Activated T-helper 17 cell treated with anti-CD3 and anti-CD28 coated beads, Interleukin-2, amount 50 U/mL, for 72 hours (primary cell): Measurements from ENCODE around the gene ABCF1. TPM values are rescaled to one million over a fixed set of nuclear protein-coding genes. Genes with fewer than 3 reads are reported as not detected.

Experiments used
- ATAC-seq: fragments of 150-1000 bp; cut with Tn5 transposase; replicated peaks from 2 replicates; pipeline ENCODE4 v1.10.0; 2021; ENCODE audit warnings: mild to moderate bottlenecking, moderate library complexity
- H3K27ac Mint-ChIP-seq: one replicate; pipeline ENCODE4 v1.8.0; 2022; ENCODE audit warnings: mixed read lengths
- H3K27me3 Mint-ChIP-seq: one replicate; pipeline ENCODE4 v1.8.0; 2022; ENCODE audit warnings: mixed read lengths
- H3K36me3 Mint-ChIP-seq: one replicate; pipeline ENCODE4 v1.8.0; 2022; ENCODE audit warnings: low read depth, mild to moderate bottlenecking, mixed read lengths
- H3K4me1 Mint-ChIP-seq: one replicate; pipeline ENCODE4 v1.8.0; 2022; ENCODE audit warnings: mixed read lengths
- H3K4me3 Mint-ChIP-seq: one replicate; pipeline ENCODE4 v1.8.0; 2022; ENCODE audit warnings: mild to moderate bottlenecking, mixed read lengths
- H3K9me3 Mint-ChIP-seq: one replicate; pipeline ENCODE4 v1.8.0; 2022; ENCODE audit warnings: mixed read lengths
- total RNA-seq, 2 donors: library from RNA; stranded (reverse); gene quantifications; one replicate each; pipeline ENCODE4 v1.2.3, GENCODE V29; 2022

The ABCF1 gene
- total RNA-seq, 2 donors from 2014 or later = 65.0 to 98.2 TPM

GRCh38 chr6:30554404-30554803, 16.8 kb upstream of the ABCF1 start:
- H3K4me1 Mint-ChIP-seq = peaks cover 34% of the 10 kb centered on the region
- no peaks in the 10 kb centered on the region for H3K9me3 Mint-ChIP-seq
- no peaks in the 10 kb centered on the region for H3K27me3 Mint-ChIP-seq
- H3K36me3 Mint-ChIP-seq = peaks cover 100% of the 10 kb centered on the region
- H3K4me3 Mint-ChIP-seq = peak overlapping the region; percentile 96
- ATAC-seq = no peak
- no peak overlapping the region for H3K27ac Mint-ChIP-seq

DNA sequence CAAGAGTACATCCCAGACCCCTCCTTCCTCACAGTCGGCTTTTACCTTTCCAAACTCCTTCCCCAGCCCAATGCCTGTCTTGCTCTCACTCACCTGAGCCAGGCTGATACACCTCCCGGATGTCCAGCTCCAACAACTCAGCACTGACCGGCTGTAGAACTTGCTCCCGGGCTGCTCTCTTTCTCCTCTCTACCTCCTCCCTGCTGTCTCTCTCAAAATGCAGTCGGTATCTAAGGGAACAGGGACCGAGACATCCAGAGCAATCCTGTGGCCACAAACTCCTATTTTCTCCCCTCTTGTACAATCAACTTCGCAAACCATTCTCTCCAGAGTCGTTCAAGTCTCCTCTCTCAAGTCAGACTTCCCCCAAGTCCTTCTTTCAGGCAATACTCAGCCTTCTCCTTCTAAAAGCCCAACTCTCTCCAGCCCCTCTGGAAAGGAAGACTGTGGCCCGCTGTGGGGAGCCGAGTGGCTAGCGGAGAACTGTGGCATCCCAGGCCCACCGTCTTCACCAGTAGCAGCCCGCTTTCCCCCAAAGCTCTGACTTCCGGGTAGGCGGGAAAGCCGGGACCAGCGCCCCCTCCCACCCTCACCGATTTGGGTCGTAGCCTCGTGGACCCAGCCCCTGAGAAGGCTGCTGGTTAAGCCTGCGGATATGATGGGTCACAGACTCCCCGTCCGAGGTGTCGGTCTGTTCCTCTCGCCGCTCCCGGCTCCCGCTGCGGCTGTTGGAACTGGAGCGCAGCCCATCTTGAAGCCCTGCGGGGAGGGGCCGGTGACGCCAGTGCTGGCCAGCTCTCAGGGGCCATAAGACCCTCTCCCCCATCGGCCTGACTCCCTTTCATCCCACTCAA, 16.1 kb upstream of the ABCF1 start:
- Mint-ChIP-seq H3K9me3 (no peaks in the 10 kb centered on the region), H3K36me3 (peaks cover 100% of the 10 kb centered on the region), H3K4me1 (peaks cover 37% of the 10 kb centered on the region), H3K27me3 (no peaks in the 10 kb centered on the region), H3K27ac (peak overlapping the region; percentile 99), H3K4me3 (peak overlapping the region; percentile 96)
- ATAC-seq = no peak

GRCh38 chr6:30555816-30556065, 15.5 kb upstream of the ABCF1 start:
- H3K9me3 Mint-ChIP-seq = no peaks in the 10 kb centered on the region
- H3K27ac Mint-ChIP-seq = peak overlapping the region; percentile 99
- H3K4me1 Mint-ChIP-seq = peaks cover 37% of the 10 kb centered on the region
- no peaks in the 10 kb centered on the region for H3K27me3 Mint-ChIP-seq
- H3K36me3 Mint-ChIP-seq = peaks cover 100% of the 10 kb centered on the region
- peak overlapping the region; percentile 96 for H3K4me3 Mint-ChIP-seq
- no peak for ATAC-seq

DNA sequence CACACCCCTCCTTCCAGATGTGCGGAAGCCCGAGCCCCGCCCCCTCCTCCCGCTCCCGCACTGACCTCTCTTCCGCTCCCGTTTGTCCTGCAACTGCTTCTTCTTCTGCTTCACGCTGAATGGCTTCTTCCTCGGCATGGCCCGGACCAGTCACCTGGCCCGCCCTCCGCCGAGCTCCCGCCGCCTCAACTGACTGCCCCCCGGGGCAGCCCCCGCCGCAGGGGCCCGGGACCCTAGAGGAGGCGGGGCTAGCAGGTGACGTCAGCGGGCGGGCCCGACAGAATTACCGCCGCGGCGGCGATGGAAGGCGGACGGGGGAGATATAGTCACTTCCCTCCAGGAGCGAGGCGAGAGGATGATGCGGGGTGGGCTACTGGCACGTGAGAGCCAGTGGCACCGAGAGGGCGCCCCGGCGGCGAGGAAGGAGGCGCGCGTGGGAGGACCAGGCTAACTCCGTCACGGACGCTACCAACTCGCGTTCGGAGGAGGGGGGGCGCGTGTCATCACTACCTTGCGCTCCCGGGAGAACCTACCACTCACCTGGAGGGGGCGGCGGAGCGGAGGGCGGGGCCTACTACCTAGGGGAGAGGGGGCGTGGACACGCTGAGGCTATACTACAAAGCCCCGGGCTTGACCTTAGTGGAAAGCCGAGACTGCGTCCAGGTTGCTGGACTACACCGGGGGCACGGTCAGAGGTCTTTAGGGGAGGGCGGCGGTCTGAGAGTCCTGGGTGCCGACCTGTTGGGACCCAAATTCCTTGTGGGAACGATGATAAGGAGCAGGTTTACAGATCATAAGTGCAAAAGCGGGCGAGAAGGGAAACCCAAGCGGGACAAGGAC, 15.0 kb upstream of the ABCF1 start, which contains the start of gene GNL1:
Gene GNL1, minus strand, starts transcription at position 424 of the 840 bp plus-strand sequence. Its CDS starts 286 bp downstream, at position 138.
- no peaks in the 10 kb centered on the region for H3K27me3 Mint-ChIP-seq
- peak within 1 kb of the TSS; percentile 96 for H3K4me3 Mint-ChIP-seq
- peaks cover 100% of the 10 kb centered on the region for H3K36me3 Mint-ChIP-seq
- peak; percentile 92 for ATAC-seq
- H3K9me3 Mint-ChIP-seq = no peaks in the 10 kb centered on the region
- peaks cover 37% of the 10 kb centered on the region for H3K4me1 Mint-ChIP-seq
- H3K27ac Mint-ChIP-seq = peak within 1 kb of the TSS; percentile 99

DNA sequence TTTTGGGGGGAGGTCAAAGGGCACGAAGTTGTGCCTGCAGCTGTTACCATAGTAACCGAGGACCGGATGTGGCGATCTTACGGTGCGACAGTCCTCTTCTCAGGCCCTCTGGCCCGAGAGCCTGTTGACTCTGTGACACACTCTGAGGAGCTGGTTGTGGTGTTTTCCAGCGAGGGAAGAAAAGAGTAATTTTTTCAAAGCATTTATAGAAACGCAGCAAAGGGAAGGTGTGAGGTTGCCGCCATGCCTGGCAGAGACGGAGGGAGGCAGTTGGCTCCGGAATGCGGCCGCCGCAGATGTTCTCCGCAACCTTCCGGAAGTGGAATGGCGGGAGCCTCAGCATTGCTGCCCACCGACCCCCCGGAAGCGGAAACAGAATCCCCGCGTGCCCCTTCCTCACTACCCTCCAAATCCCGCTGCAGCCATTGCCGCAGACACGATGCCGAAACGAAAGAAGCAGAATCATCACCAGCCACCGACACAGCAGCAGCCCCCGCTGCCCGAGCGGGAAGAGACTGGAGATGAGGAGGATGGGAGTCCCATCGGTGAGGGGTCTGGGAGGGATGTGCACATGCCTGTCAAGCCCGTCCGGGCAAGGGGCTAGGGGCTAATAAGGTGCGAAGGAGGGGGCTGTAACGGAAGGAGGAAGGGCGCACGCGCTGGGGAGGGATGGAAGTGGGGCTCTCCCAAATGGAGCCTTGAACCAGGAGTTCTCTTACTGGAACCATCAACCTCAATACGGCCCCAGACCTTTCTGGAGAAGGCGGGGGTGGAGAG, 14.1 kb upstream of the ABCF1 start, which contains the start of gene PRR3:
Gene PRR3, plus strand, starts transcription at position 390 of the 777 bp plus-strand sequence. Its CDS starts 50 bp downstream, at position 440.
- Mint-ChIP-seq H3K4me1 (peaks cover 34% of the 10 kb centered on the region), H3K27ac (peak within 1 kb of the TSS; percentile 99), H3K9me3 (no peaks in the 10 kb centered on the region), H3K4me3 (peak within 1 kb of the TSS; percentile 96), H3K27me3 (no peaks in the 10 kb centered on the region), H3K36me3 (peaks cover 100% of the 10 kb centered on the region)
- ATAC-seq = peak; percentile 81

- H3K36me3 Mint-ChIP-seq = peaks cover 100% of the 10 kb centered on the region
- ATAC-seq = no peak
- H3K4me1 Mint-ChIP-seq = peaks cover 28% of the 10 kb centered on the region
- H3K9me3 Mint-ChIP-seq = no peaks in the 10 kb centered on the region
- peak overlapping the region; percentile 96 for H3K4me3 Mint-ChIP-seq
- peak overlapping the region; percentile 99 for H3K27ac Mint-ChIP-seq
- no peaks in the 10 kb centered on the region for H3K27me3 Mint-ChIP-seq
Observed at GRCh38 chr6:30557683-30557981, 13.6 kb upstream of the ABCF1 start.

- Mint-ChIP-seq H3K27me3 (no peaks in the 10 kb centered on the region), H3K4me1 (peaks cover 19% of the 10 kb centered on the region), H3K4me3 (no peak overlapping the region), H3K36me3 (peaks cover 85% of the 10 kb centered on the region), H3K27ac (no peak overlapping the region), H3K9me3 (no peaks in the 10 kb centered on the region)
- no peak for ATAC-seq
Observed at GRCh38 chr6:30560930-30561329, 10.3 kb upstream of the ABCF1 start.

DNA sequence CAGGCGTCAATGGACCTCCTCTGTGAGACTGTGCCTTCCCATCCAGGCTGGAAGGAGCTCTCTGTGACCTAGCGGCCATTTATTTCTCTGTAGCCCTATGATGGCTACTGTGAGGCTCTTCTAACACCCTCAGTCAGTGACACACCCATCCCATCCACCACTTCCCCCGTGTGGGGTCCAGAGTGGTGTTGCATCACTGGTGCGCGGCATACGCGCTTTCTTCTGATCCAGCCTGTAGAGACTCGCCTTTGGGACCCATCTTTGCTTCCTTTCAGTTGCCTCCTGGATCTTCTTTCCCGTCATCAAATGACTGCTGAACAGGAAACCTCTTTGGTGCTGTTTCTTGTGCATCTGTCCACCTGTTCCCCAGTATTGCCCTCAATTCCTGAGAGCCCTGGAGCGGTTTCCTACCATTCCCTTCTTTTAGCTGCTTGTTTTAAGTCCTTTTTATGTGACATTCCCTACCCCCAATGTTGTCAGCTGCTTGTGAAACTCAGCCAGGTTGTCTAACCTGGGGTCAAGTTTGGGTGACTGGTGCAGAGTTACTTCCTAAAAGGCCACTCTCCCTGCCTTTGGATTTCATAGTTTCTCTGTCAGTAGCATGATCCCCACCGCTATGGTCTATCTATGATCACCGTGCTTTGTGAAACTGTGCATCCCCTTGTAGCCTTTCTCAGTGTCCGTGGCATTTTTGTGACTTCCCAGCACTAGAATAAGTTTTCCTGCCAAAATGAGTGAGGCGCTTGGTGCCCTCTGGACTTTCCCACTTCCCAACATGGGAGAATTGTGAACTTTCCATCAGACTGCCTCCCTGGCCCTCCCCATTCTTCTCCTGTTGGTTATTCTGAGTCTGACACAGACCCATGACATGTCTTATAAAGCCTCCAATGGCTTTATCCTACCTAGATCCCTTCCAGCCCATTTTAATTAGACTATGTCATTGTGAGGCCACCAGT, 8.5 kb upstream of the ABCF1 start:
- Mint-ChIP-seq H3K4me1 (peaks cover 16% of the 10 kb centered on the region), H3K4me3 (no peak overlapping the region)

DNA sequence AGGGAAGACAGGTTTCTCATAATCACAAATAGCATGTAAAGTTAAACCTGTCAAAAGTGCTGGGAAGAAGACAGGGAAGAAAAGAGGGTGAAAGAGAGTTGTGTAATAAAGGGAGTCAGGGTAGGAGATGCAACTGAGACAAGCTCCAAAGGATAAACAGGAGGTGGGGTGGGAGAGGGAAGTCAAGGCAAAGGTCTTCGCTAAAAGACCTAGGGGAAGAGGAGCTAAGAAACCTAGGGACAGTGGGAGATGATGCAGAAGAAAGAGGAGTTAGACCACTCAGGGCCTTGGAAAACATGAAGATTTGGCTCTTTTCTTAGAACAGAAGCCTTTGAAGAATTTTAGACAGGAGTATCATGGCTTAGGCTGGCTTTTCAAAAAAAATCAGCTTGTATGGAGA, 7.1 kb upstream of the ABCF1 start:
- ATAC-seq = no peak
- peaks cover 15% of the 10 kb centered on the region for H3K4me1 Mint-ChIP-seq

More for the DNA sequence above, 8.5 kb upstream of the ABCF1 start:
- Mint-ChIP-seq H3K27me3 (no peaks in the 10 kb centered on the region), H3K9me3 (no peaks in the 10 kb centered on the region), H3K27ac (peak overlapping the region; percentile 75), H3K36me3 (peaks cover 67% of the 10 kb centered on the region)
- ATAC-seq = no peak

GRCh38 chr6:30565772-30566171, 5.5 kb upstream of the ABCF1 start:
- H3K27me3 Mint-ChIP-seq = no peaks in the 10 kb centered on the region
- peaks cover 21% of the 10 kb centered on the region for H3K4me1 Mint-ChIP-seq
- H3K27ac Mint-ChIP-seq = no peak overlapping the region
- no peaks in the 10 kb centered on the region for H3K9me3 Mint-ChIP-seq
- H3K4me3 Mint-ChIP-seq = no peak overlapping the region
- ATAC-seq = no peak
- H3K36me3 Mint-ChIP-seq = peaks cover 37% of the 10 kb centered on the region

More for the DNA sequence above, 7.1 kb upstream of the ABCF1 start:
- H3K4me3 Mint-ChIP-seq = no peak overlapping the region
- H3K27me3 Mint-ChIP-seq = no peaks in the 10 kb centered on the region
- no peaks in the 10 kb centered on the region for H3K9me3 Mint-ChIP-seq
- no peak overlapping the region for H3K27ac Mint-ChIP-seq
- H3K36me3 Mint-ChIP-seq = peaks cover 53% of the 10 kb centered on the region

DNA sequence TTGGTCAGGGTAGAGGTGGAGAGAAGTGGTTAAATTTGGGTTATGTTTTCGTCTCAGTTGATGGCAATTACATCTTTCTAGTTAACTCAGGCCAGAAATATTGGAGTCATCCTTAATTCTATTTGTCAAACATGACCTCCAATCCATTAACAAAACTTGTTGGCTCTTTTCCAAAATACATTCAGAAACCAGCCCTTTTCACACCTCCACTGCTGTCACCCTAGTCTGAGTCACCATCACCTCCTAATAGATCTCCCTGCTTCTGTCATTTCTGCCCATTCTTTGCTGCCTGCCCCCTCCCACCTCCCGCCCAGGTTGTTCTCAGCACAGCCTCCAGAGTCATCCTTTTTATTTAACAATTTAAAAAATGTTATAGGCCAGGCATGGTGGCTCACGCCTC, 3.0 kb upstream of the ABCF1 start:
- peaks cover 38% of the 10 kb centered on the region for H3K4me1 Mint-ChIP-seq
- ATAC-seq = no peak

GRCh38 chr6:30570263-30570662, 979 bp upstream of the ABCF1 start:
- Mint-ChIP-seq H3K9me3 (no peaks in the 10 kb centered on the region), H3K36me3 (peaks cover 37% of the 10 kb centered on the region), H3K27ac (peak overlapping the region; percentile 100), H3K4me3 (peak overlapping the region; percentile 95), H3K27me3 (no peaks in the 10 kb centered on the region), H3K4me1 (peaks cover 45% of the 10 kb centered on the region)
- ATAC-seq = no peak

More for the DNA sequence above, 3.0 kb upstream of the ABCF1 start:
- Mint-ChIP-seq H3K36me3 (peaks cover 31% of the 10 kb centered on the region), H3K4me3 (no peak overlapping the region), H3K9me3 (no peaks in the 10 kb centered on the region), H3K27me3 (no peaks in the 10 kb centered on the region), H3K27ac (peak overlapping the region; percentile 24)

DNA sequence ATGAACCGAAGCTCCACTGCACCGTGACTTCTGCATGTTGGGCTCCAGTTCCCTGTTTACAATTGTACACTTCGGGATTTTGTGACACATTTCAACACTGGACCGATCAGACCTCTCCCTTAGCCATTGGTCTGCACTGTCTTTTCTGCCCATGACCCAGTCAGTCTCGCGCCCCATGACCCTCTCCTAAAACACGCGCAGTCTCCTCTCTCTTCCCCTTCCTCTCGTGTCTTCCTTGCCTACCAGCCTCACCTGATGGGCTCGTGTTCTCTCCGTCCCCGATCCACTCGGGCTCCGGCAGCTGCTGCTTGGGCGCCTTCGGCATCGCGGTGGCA, 535 bp upstream of the ABCF1 start:
- Mint-ChIP-seq H3K36me3 (peaks cover 37% of the 10 kb centered on the region), H3K27me3 (no peaks in the 10 kb centered on the region), H3K4me1 (peaks cover 45% of the 10 kb centered on the region), H3K27ac (peak overlapping the region; percentile 100), H3K9me3 (no peaks in the 10 kb centered on the region), H3K4me3 (peak overlapping the region; percentile 95)
- ATAC-seq = peak; percentile 3
